Liver (tissue), 9 donors: ENCODE data around the gene WNT16. TPM values are rescaled to one million over a fixed set of nuclear protein-coding genes. Genes with fewer than 3 reads are reported as not detected.

ENCODE experiments used
- DNase-seq: peaks from one replicate; pipeline ENCODE4 v3.0.0-alpha.2; 2017; ENCODE audit warnings: low spot score
- H3K27ac ChIP-seq, 2 donors: one replicate each; pipeline ENCODE4 v1.7.0; 2013; ENCODE audit warnings: inconsistent platforms in 2 of 2, low read length in 2 of 2, control low read depth in 1 of 2, low read depth in 1 of 2, mild to moderate bottlenecking in 1 of 2
- H3K27me3 ChIP-seq, 4 donors: one replicate each; pipeline versions ENCODE4 v1.6.1 to v1.7.0; 2013; ENCODE audit warnings: low read length in 3 of 4, inconsistent platforms in 1 of 4, mild to moderate bottlenecking in 1 of 4, moderate library complexity in 1 of 4; ENCODE audit not compliant: control insufficient read depth in 4 of 4, insufficient read depth in 4 of 4
- H3K36me3 ChIP-seq, 4 donors: one replicate each; pipeline versions ENCODE4 v1.6.1 to v1.7.0; 2013; ENCODE audit warnings: low read length in 3 of 4, mild to moderate bottlenecking in 3 of 4, low read depth in 1 of 4, moderate library complexity in 1 of 4; ENCODE audit not compliant: control insufficient read depth in 4 of 4, insufficient read depth in 3 of 4
- H3K4me1 ChIP-seq, 4 donors: one replicate each; pipeline versions ENCODE4 v1.6.1 to v1.7.0; 2013; ENCODE audit warnings: low read length in 3 of 4, mild to moderate bottlenecking in 3 of 4, moderate library complexity in 1 of 4; ENCODE audit not compliant: control insufficient read depth in 4 of 4, insufficient read depth in 4 of 4
- H3K4me3 ChIP-seq, 3 donors: one replicate each; pipeline versions ENCODE4 v1.6.1 to v1.7.0; 2013; ENCODE audit warnings: low read length in 3 of 3, control low read depth in 1 of 3, low read depth in 1 of 3, mild to moderate bottlenecking in 1 of 3
- H3K9ac ChIP-seq, 2 donors: one replicate each; pipeline ENCODE4 v1.7.0; 2013; ENCODE audit warnings: low read length in 2 of 2, mild to moderate bottlenecking in 2 of 2, moderate library complexity in 2 of 2, control low read depth in 1 of 2, low read depth in 1 of 2
- H3K9me3 ChIP-seq, 4 donors: one replicate each; pipeline versions ENCODE4 v1.6.1 to v1.7.0; 2013; ENCODE audit warnings: low read length in 3 of 4; ENCODE audit not compliant: control insufficient read depth in 4 of 4
- ATF3 ChIP-seq: IDR thresholded peaks from 2 replicates; pipeline ENCODE4 v1.6.1; 2016; ENCODE audit warnings: antibody characterized with exemption
- CTCF ChIP-seq: fragments of 150-350 bp; IDR thresholded peaks from 2 replicates; pipeline ENCODE4 v1.5.1; 2017; ENCODE audit warnings: improper control_type of control experiment, low read depth, low read length; ENCODE audit not compliant: missing input control
- EGR1 ChIP-seq, 2 donors: IDR thresholded peaks; 2 replicates each; pipeline ENCODE4 v1.6.1; 2016 to 2018; ENCODE audit warnings: antibody characterized with exemption in 2 of 2, low read depth in 2 of 2
- FOXA1 ChIP-seq: IDR thresholded peaks from 2 replicates; pipeline ENCODE4 v1.6.1; 2016; ENCODE audit warnings: antibody characterized with exemption
- FOXA2 ChIP-seq: IDR thresholded peaks from 2 replicates; pipeline ENCODE4 v1.6.1; 2016; ENCODE audit warnings: antibody characterized with exemption
- GABPA ChIP-seq, 2 donors: IDR thresholded peaks in 1 of 2; conservative IDR thresholded peaks in 1 of 2; 2 replicates each; pipeline ENCODE4 v1.6.1; 2016; ENCODE audit warnings: antibody characterized with exemption in 2 of 2, mild to moderate bottlenecking in 1 of 2, moderate library complexity in 1 of 2
- HNF4A ChIP-seq, 2 donors: conservative IDR thresholded peaks; 2 replicates each; pipeline ENCODE4 v1.6.1; 2016; ENCODE audit warnings: antibody characterized with exemption in 2 of 2, mild to moderate bottlenecking in 2 of 2
- HNF4G ChIP-seq: IDR thresholded peaks from 2 replicates; pipeline ENCODE4 v1.6.1; 2016; ENCODE audit warnings: antibody characterized with exemption
- JUND ChIP-seq, 2 donors: IDR thresholded peaks; 2 replicates each; pipeline ENCODE4 v1.6.1; 2016; ENCODE audit warnings: antibody characterized with exemption in 2 of 2
- MAX ChIP-seq: IDR thresholded peaks from 2 replicates; pipeline ENCODE4 v1.6.1; 2016; ENCODE audit warnings: antibody characterized with exemption
- NR2F2 ChIP-seq: IDR thresholded peaks from 2 replicates; pipeline ENCODE4 v1.6.1; 2016; ENCODE audit warnings: antibody characterized with exemption
- REST ChIP-seq: IDR thresholded peaks from 2 replicates; pipeline ENCODE4 v1.6.1; 2016; ENCODE audit warnings: antibody characterized with exemption, mild to moderate bottlenecking
- SP1 ChIP-seq: IDR thresholded peaks from 2 replicates; pipeline ENCODE4 v1.6.1; 2018; ENCODE audit warnings: antibody characterized with exemption, mild to moderate bottlenecking
- TAF1 ChIP-seq: conservative IDR thresholded peaks from 2 replicates; pipeline ENCODE4 v1.6.1; 2016; ENCODE audit warnings: antibody characterized with exemption, mild to moderate bottlenecking
- YY1 ChIP-seq: IDR thresholded peaks from 2 replicates; pipeline ENCODE4 v1.6.1; 2016; ENCODE audit warnings: antibody characterized with exemption, mild to moderate bottlenecking
- ZBTB33 ChIP-seq: IDR thresholded peaks from 2 replicates; pipeline ENCODE4 v1.6.1; 2016; ENCODE audit warnings: antibody characterized with exemption
- WGBS: extraction: QIAGEN DNeasy Blood & Tissue Kit; methylation state at CpG from one replicate; pipeline ENCODE4 v1.1.7; 2013; 5-methylcytosine and 5-hydroxymethylcytosine counted together
- polyA plus RNA-seq, 2 donors: library from polyadenylated mRNA; stranded (reverse) in 1 of 2; unstranded in 1 of 2; fragments of 200-250 nt in 1 of 2; fragments of >200 nt in 1 of 2; fragmentation: Nextera tagmentation in 1 of 2; extraction: Ambion mirVana in 1 of 2; gene quantifications; one replicate each; pipeline versions ENCODE4 v1.2.1 to v1.2.3, GENCODE V29; 2013 to 2015
- total RNA-seq, 2 donors: library from RNA; depleted of rRNA; stranded (reverse); fragments of >200 nt; gene quantifications; one replicate each; pipeline ENCODE4 v1.2.3, GENCODE V29; 2014
- donor health status: healthy.
- donor health status: healthy.
- donor health status: healthy.
- donor health status: healthy.
- donor health status: healthy.

WNT16 gene
- total and polyA plus RNA-seq, 4 donors = not detected

GRCh38 chr7:121371883-121372282 lies 43.1 kb downstream of the WNT16 start (continued):
- TF ChIP-seq ZBTB33 = no peak
- TF ChIP-seq FOXA1 = no peak
- no peak for TF ChIP-seq NR2F2
- TF ChIP-seq TAF1 = no peak
- no peak for TF ChIP-seq HNF4G
- TF ChIP-seq JUND (IDR thresholded peaks at IDR 0.05) = no peak
- no peak for TF ChIP-seq SP1

- TF ChIP-seq YY1 (no peak), EGR1 (IDR thresholded peaks at IDR 0.05; ENCODE audit: low read depth in 2 of 2) (no peak), ZBTB33 (no peak), ATF3 (no peak), NR2F2 (no peak), REST (no peak), JUND (IDR thresholded peaks at IDR 0.05) (no peak), SP1 (no peak), CTCF (no peak), MAX (no peak), HNF4G (no peak), HNF4A (conservative IDR thresholded peaks at IDR 0.05) (no peak), FOXA2 (no peak), GABPA (IDR thresholded peaks at IDR 0.05 in 1 of 2, conservative IDR thresholded peaks at IDR 0.05 in 1 of 2) (no peak)
- Histone ChIP-seq H3K4me1 (no peaks in the 10 kb centered on the region), H3K9me3 (no peaks in the 10 kb centered on the region), H3K4me3 (no peak overlapping the region), H3K9ac (no peak overlapping the region), H3K27ac (no peak overlapping the region), H3K27me3 (no peaks in the 10 kb centered on the region), H3K36me3 (peaks cover 0 to 9% (median 4%) of the 10 kb centered on the region in 4 donors)
- no peak for DNase-seq
- WGBS = 95% methylated on average over 2 of the region's 2 CpGs
These were observed 43.7 kb downstream of the WNT16 start for GRCh38 chr7:121372376-121373010.
